Astrocyte (in vitro differentiated cells and primary cell): Measurements from ENCODE around the gene TPT1. TPM values are rescaled to one million over a fixed set of nuclear protein-coding genes. Genes with fewer than 3 reads are reported as not detected.

Source experiments
- DNase-seq: peaks from one replicate; pipeline ENCODE4 v3.0.0-alpha.2; 2010; ENCODE audit warnings: low read depth
- FAIRE-seq: peaks from 2 replicates; lab custom pipeline; 2011; peaks lifted over from hg19 to GRCh38; lab: Jason Lieb, UNC
- H2AFZ ChIP-seq: 2 replicates; pipeline ENCODE4 v1.6.0; 2012; ENCODE audit warnings: low read depth, low read length, inconsistent platforms
- H3K27ac ChIP-seq: 2 replicates; pipeline ENCODE4 v1.5.1; 2011; ENCODE audit warnings: low read depth, low read length, inconsistent platforms
- H3K27me3 ChIP-seq: 2 replicates; pipeline ENCODE4 v1.6.0; 2011; ENCODE audit warnings: low read length, inconsistent platforms; ENCODE audit not compliant: insufficient read depth
- H3K36me3 ChIP-seq: 2 replicates; pipeline ENCODE4 v1.5.1; 2011; ENCODE audit warnings: low read length, inconsistent platforms; ENCODE audit not compliant: insufficient read depth
- H3K4me1 ChIP-seq: 2 replicates; pipeline ENCODE4 v1.5.1; 2011; ENCODE audit warnings: low read length, inconsistent platforms; ENCODE audit not compliant: insufficient read depth
- H3K4me2 ChIP-seq: 2 replicates; pipeline ENCODE4 v1.6.0; 2012; ENCODE audit warnings: low read length, inconsistent platforms
- H3K4me3 ChIP-seq: 2 replicates; pipeline ENCODE4 v1.5.1; 2011; ENCODE audit warnings: low read depth, mild to moderate bottlenecking, low read length, inconsistent platforms; ENCODE audit not compliant: insufficient read depth
- H3K79me2 ChIP-seq: 2 replicates; pipeline ENCODE4 v1.6.0; 2012; ENCODE audit warnings: mild to moderate bottlenecking, low read length, inconsistent platforms; ENCODE audit not compliant: insufficient read depth
- H3K9ac ChIP-seq: 2 replicates; pipeline ENCODE4 v1.6.0; 2012; ENCODE audit warnings: mild to moderate bottlenecking, low read length, inconsistent platforms
- H3K9me3 ChIP-seq: 2 replicates; pipeline ENCODE4 v1.5.1; 2012; ENCODE audit warnings: low read depth, mild to moderate bottlenecking, low read length, inconsistent platforms; ENCODE audit not compliant: insufficient read depth
- H4K20me1 ChIP-seq: 2 replicates; pipeline ENCODE4 v1.6.0; 2012; ENCODE audit warnings: low read length, inconsistent platforms; ENCODE audit not compliant: insufficient read depth
- H3K27ac Mint-ChIP-seq: one replicate; pipeline ENCODE4 v1.8.0; 2021; ENCODE audit warnings: mild to moderate bottlenecking, mixed read lengths; ENCODE audit not compliant: unreplicated experiment
- H3K27me3 Mint-ChIP-seq: one replicate; pipeline ENCODE4 v1.8.0; 2021; ENCODE audit warnings: low read depth, mixed read lengths; ENCODE audit not compliant: unreplicated experiment
- H3K36me3 Mint-ChIP-seq: one replicate; pipeline ENCODE4 v1.8.0; 2021; ENCODE audit warnings: low read depth, mixed read lengths; ENCODE audit not compliant: unreplicated experiment
- H3K4me1 Mint-ChIP-seq: one replicate; pipeline ENCODE4 v1.8.0; 2021; ENCODE audit warnings: low read depth, mixed read lengths; ENCODE audit not compliant: unreplicated experiment
- H3K4me3 Mint-ChIP-seq: one replicate; pipeline ENCODE4 v1.8.0; 2021; ENCODE audit warnings: mild to moderate bottlenecking, moderate library complexity, mixed read lengths; ENCODE audit not compliant: unreplicated experiment
- H3K9me3 Mint-ChIP-seq: one replicate; pipeline ENCODE4 v1.8.0; 2021; ENCODE audit warnings: mild to moderate bottlenecking, mixed read lengths; ENCODE audit not compliant: unreplicated experiment
- CTCF ChIP-seq: IDR thresholded peaks from 2 replicates; pipeline ENCODE4 v1.5.1; 2011; ENCODE audit warnings: low read depth, mild to moderate bottlenecking, inconsistent platforms, low read length, moderate library complexity; ENCODE audit not compliant: insufficient read depth
- EZH2 ChIP-seq: IDR thresholded peaks from 2 replicates; pipeline ENCODE4 v1.6.1; 2012; ENCODE audit warnings: mild to moderate bottlenecking, low read length, inconsistent platforms; ENCODE audit not compliant: insufficient read depth
- total RNA-seq: library from RNA; stranded (reverse); gene quantifications from 2 replicates; pipeline ENCODE4 v1.2.1, GENCODE V29; 2021

Gene TPT1
- total RNA-seq, 1 donor from 2014 or later: 2,540 TPM

DNA sequence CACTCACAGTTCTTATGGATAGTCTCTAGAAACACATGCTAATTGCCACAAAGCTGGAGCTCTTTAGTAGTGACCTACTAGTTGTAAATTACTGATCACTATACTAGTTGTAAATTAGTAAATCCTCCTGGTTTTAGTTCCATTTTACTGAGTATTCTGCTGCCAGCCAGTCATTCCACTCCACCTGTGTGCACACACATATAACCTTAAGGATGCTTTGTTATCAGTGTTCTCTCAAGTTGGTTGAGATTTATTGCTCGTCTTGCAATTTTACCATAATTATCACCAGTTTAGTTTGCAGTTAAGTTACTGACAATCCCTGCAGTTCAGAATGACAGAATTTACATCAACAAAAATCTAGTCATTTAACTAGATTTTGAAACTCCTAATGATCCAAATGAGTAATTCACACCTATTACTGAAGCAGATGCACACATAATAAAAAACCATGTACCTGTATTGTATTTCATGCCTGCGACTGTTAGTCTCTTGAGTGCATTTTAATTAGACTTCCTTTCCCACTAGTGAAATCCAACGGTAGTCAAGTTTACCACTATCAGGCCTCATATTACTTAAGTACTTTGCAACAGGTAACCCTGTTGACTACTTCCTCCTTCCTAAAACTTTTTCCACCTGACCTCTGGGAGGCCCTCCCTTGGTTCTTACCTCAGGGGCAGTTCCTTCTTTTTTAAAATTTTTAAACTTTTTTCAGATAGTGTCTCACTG, 7.6 kb downstream of the TPT1 start:
- no peak for DNase-seq
- TF ChIP-seq EZH2 (no peak), CTCF (no peak)
- H3K4me1 Mint-ChIP-seq: peaks cover 69% of the 10 kb centered on the region
- no peak for FAIRE-seq
- no peak overlapping the region for H3K27ac Mint-ChIP-seq
- no peak overlapping the region for H3K9ac ChIP-seq
- peak overlapping the region; percentile 40 for H3K4me2 ChIP-seq
- H3K79me2 ChIP-seq: peaks cover 37% of the 10 kb centered on the region
- peaks cover 68% of the 10 kb centered on the region for H3K4me1 ChIP-seq
- H3K4me3 Mint-ChIP-seq: no peak overlapping the region
- H3K9me3 Mint-ChIP-seq: no peaks in the 10 kb centered on the region
- no peak overlapping the region for H2AFZ ChIP-seq
- H4K20me1 ChIP-seq: peaks cover 64% of the 10 kb centered on the region
- no peaks in the 10 kb centered on the region for H3K27me3 ChIP-seq
- no peaks in the 10 kb centered on the region for H3K9me3 ChIP-seq
- H3K27me3 Mint-ChIP-seq: no peaks in the 10 kb centered on the region
- no peak overlapping the region for H3K4me3 ChIP-seq
- peaks cover 17% of the 10 kb centered on the region for H3K36me3 Mint-ChIP-seq
- H3K27ac ChIP-seq: no peak overlapping the region
- peaks cover 39% of the 10 kb centered on the region for H3K36me3 ChIP-seq

DNA sequence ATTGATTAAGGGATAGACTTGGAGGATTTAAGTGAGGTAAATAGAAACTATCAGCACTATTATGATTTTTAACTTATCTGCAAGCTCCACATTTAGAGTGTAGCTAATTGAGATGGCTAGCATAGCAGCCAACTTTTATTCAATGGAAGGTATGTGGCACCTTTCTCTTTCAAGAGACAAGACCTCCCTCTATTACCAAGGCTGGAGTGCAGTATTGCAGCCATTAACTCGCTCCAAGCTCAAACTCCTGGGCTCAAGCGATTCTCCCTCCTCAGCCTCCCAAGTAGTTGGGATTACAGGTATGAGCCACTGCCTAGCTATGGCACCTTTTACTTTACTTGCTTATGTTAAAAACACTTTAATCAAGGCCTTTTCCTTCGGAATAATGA, 8.2 kb downstream of the TPT1 start:
- Mint-ChIP-seq H3K27ac (no peak overlapping the region), H3K4me3 (no peak overlapping the region)

More for the DNA sequence above, 8.2 kb downstream of the TPT1 start:
- Histone ChIP-seq H3K9me3 (no peaks in the 10 kb centered on the region), H3K27ac (peak overlapping the region; percentile 45), H3K36me3 (peaks cover 33% of the 10 kb centered on the region), H3K4me1 (peaks cover 65% of the 10 kb centered on the region), H3K79me2 (peaks cover 31% of the 10 kb centered on the region), H3K9ac (no peak overlapping the region), H2AFZ (no peak overlapping the region), H3K4me3 (no peak overlapping the region), H3K4me2 (peak overlapping the region; percentile 40), H3K27me3 (no peaks in the 10 kb centered on the region), H4K20me1 (peaks cover 58% of the 10 kb centered on the region)
- no peaks in the 10 kb centered on the region for H3K27me3 Mint-ChIP-seq
- H3K9me3 Mint-ChIP-seq: no peaks in the 10 kb centered on the region
- TF ChIP-seq EZH2 (no peak), CTCF (no peak)
- FAIRE-seq (no peak), DNase-seq (no peak)
- peaks cover 15% of the 10 kb centered on the region for H3K36me3 Mint-ChIP-seq
- peaks cover 64% of the 10 kb centered on the region for H3K4me1 Mint-ChIP-seq
